ENCODE measurements around the gene SORCS1.

The SORCS1 gene

DNA sequence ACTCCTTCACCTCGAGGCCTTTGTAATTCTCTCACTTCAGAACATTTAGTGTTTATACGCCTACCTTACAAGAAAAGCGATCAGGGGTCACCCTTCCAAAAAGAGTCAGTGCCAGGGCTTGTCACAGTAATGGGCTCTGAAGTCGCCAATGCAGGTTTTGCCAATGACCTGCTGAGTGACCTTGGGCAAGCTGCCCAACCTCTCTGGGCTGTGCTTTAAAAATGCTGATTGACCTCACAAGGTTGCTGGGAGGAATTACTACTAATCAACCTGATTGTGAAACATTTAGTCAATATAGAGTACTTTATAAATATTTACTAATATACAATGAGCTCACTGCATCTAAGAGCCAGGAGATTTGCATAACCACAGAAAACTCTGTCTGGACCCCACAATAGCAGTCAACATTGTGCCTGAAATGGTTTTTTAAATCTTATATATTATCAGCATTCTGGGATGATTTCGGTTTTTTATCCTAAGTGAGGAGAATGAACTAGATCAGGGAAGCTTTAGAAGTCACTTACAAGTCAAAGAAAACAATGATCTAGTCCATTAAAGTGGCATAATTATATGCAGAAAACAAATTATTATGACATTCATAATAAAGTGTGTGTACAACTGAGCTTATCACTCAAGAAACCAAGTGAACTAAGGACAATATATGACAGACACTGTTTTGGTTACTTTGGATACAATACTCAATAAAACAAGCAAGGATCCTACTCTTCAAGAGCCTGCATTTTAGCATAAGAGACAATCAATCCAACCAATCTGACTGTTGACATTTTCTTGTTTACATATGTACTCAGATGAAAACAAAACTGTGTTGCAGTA lies 290.5 kb downstream of the SORCS1 start:
- DNase-seq = no peak

DNA sequence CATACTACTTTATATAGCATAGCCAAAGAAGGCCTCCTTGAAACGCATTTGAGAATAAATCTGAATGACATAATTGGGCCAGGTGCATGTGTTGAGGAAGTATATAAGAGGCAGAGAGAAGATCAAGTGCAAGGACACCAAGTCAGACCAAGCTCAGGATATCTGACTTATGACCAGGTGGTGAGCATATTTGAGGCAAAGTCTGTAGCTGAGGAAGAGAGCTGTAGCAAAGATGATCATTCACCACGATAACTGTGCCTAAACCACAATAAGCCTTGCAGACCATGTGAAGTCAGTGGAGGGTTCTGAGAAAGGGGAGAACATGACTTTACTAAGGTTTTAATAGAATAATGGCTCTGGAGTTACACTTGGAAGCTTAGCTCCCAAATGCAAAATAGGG lies 292.3 kb downstream of the SORCS1 start:
- DNase-seq = no peak

DNA sequence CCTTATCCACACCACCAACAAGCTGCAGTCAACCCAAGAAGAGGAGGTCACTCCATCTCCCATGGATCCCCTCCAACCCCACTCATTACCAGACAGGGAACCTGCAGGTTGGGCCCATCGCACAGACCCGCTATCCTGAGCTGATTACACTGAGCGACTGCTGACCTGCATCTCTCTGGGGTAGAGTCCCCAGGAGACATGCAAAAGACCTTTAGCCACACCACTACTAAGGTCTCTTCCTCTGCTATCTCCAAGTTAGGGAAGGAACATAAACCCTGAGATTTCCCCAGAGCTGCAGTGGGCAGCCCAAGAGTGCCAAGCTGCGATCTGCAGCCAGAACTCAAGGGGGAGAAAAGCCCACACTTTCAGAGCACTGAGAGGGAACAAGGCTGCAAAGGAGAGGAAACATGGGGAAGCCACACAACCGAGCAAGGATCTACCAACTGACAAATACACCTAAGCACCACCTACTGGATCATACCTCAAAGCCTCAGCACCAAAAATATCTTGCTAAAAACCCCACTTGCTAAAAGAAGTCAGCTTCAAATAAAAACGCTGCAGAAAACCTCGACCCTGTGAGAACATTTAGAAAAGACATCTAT lies 298.2 kb downstream of the SORCS1 start:
- no peak for DNase-seq

DNA sequence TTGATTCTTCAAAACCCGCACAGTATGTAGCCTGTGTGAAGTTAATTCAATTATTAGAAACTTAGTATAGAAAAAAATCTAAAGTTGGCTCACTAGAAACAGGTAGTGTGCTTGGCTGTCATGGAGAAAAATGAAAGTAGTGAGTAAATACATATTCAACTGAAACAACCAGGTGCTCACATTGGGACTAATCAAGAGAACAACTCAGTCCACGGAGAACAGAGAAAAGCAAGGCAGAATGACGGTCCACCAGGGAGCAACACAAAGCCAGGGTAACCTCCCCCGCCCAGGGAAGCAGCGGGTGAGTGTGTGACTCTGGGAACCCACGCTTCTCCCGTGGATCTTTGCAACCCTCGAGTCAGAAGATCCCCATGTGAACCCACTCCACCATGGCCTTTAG lies 300.5 kb downstream of the SORCS1 start:
- DNase-seq = no peak

DNA sequence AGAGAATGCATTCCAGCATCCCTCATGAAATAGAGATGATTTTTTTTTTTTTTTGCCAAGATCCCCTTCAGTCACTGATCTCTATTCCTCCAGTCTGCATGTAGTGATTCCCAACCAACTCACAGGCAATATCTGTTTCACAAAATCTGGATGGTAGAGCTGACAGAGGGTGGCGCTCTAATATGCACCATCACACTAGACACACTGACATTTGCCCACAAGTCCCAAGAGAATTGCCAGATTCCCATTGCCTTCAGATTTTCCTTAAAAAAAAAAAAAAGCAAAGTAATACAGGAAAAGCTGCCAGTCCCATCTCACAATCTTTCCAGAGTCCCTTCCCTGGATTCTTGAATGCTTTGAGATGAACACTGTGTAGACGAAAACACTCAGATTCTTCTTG lies 301.0 kb downstream of the SORCS1 start:
- no peak for DNase-seq

DNA sequence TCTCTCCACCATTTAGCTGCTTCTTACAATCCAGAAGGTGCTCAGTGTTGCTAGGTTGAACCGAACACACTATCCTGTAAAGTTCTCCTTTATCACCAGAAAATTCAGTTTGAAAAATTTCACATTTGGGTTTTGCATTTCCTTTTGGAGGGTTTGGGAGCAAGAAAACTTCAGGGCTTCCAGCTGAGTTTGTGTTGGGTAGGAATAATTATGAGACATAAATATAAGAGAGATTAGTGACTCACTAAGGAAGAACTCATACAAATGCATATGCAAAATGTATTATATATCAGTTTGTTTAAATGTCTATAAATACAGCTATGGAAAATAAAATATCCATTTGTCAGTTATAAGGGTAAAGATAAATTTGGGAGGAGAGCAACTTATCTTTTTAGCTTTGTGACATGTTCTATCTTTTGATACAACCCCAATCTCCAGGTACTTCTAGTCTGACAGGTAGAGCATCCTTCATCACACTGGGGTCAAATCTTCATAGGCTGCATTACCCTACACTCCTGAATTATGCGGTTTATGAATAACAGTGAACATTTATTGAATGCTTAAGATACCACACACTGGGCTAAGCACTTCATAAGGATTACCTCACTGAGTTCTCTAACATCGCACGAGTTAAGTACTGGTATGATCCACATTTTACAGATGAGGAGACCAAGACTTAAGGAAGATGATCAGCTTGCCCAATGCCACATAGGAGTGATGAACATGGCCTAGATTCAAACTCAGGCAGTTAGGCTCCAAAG lies 304.4 kb downstream of the SORCS1 start:
- no peak for DNase-seq

DNA sequence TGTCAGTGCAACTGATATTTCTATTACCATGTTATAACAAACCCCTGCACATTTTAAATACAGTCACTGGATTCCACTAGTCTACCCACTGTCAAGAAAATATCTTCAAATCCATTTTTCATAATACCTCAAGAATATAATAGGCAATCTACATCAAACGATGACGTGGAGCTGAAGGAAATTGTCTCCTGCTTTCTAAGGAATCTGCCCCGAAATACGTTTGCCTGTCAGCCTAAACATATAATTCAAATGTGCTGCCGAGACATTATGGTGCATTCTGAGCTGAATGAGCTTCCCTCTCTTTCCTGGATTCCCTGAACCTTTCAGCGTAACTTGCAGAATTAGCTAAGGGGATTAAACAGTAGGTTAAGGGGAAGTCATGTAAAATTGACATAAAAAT lies 306.8 kb downstream of the SORCS1 start:
- no peak for DNase-seq

DNA sequence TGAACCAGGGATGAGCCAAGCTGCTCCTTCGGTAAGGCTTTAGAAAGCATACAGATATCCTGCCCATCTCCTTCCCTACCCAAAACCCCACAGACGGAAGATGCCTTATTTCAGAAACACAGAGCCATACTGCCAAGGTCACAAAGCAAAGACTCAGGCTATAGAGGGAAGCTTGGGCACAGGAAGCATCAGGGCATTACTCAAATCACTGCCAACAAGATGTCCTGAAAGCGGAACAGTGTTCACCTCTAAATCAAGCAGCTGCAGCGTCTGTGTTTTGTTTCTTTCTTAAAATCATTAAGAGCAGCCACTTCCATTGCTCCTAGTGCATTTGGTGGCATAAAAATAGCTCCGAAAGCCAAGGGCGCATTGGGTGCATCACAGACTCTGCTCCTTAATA lies 307.3 kb downstream of the SORCS1 start:
- no peak for DNase-seq

DNA sequence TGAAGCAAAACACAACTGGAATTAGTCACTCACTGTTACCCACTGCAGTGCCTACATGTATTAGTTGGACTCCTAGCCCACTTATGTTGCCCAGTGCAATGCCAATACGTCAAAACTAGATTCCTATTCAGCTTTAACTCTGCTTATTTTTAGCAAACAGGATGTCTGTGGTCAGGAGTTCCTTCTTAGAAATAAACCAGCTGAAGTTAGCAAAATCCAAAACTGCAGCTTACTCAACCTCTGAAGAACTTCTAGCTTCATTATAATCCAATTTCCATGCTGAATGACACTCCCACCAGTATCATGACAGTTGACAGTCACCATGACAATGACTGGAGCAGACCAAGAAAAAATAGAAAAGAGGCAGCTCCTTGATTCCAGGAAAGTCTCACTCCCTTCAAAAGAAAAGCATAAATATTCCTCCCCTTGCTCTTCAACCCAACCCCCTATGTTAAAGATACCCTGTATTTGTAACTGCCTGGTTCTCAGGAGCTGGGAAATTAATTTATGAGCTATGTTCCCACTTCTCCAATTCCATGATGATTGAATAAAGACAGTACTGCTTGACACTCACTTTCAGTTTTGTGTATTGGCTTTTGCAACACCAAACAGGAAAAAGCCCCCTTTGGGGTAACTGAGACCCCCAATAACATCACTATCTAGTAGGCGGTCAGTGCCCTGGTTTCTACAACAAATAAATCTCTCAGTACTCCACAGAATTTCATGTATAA lies 327.4 kb downstream of the SORCS1 start:
- DNase-seq = no peak

DNA sequence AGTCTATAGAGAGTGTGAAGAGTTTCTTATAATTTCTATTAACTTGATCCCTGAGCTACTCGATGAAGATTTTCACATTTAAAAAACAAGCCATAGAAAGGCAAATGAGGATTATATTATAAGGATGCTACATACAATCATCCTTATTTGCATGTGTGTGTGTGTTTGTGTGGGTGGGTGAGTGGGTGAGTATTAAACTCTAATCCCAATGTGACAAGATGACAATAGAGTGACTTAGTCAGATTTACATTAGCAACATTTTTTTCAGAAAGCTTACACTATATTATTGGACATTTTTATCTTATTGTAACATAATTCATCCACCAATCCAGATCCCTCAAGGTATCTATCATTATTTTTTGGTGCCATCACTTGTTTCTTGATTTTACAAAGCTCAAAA lies 331.7 kb downstream of the SORCS1 start:
- DNase-seq = no peak

DNA sequence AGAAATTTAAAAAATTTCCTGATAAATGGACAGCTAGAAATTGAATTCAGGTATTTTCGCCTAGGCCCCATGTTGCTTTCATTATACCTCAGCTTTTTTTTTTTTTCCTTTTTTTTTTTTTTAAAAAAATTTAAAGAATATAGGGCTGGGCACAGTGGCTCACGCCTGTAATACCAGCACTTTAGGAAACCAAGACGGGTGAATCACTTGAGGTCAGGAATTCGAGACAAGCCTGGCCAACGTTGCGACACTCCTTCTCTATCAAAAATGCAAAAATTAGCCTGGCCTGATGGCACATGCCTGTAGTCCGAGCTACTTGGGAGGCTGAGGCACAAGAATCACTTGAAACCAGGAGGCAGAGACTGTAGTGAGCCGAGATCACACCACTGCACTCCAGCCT lies 334.0 kb downstream of the SORCS1 start:
- DNase-seq = no peak

DNA sequence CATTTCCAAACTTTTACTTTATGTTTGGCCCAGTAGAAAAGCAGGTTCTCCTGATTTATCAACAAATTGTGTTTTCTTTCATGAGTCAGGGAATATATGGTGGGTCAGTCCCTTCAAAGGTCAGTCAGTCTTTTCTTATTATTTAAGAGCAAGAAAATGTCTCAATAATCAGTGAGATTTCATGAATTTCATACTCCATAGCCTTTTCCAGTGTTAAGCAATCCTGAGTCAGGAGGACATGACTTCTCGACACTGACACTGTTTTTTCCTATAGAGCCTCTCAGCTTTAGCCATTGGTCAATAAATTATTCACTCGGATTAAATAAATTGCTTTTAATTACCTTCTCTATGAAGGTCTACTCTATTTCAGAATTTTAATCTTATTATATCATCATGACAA lies 334.5 kb downstream of the SORCS1 start:
- DNase-seq = no peak

DNA sequence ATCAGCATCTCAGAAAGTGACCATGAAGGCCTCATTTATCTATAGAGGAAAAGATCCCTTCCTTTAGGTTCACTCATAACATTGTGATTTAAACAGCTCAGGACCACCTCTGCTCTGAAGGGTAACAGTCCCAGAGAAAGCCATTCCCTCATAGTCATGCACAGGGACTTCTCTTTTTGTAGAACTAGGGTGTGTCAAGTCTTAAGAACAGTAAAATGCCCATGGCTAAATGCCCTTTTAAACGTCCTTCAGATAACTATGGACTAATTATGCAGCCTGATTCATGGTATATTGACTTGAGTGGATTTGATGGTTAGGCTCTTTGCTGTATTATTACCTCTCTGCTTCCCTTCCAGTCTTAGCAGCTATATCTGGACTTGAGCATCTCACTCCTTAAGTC lies 337.8 kb downstream of the SORCS1 start:
- no peak for DNase-seq

DNA sequence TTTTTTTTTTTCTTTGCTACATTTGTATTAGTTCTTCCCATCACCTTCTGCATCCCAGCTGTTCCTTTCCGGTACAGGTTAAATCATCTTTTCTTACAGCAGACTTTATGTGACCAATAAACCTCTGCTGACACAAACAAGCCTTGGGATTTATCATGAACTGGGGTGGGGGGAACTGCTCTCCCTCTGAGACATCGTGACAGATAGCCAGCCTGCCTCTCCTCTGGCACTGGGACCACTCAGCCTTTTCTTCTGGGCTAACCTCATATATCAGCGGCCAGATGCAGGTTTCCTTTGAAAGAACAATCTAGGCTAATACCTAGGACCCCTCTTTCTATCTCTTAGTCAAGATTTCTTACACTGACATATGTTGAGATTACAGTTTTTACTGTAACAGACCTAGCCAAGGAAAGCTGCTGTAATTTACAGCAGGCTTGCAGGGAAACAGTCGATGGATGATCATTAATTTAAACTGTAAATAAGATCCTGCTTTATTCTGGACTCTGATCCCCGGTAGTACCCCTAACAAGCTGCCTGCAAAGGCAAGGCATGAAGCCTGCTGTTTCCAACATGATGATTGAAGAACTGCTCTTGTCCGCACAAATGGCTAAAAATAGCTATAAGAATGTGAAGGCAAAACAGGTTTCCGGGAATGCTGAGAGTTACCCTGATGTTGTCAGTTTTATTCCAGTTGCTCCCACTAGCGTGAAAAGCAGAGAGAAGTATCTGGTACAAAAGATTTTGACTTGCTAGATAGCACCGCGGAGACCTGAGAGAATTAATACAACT lies 338.7 kb downstream of the SORCS1 start:
- DNase-seq = no peak

DNA sequence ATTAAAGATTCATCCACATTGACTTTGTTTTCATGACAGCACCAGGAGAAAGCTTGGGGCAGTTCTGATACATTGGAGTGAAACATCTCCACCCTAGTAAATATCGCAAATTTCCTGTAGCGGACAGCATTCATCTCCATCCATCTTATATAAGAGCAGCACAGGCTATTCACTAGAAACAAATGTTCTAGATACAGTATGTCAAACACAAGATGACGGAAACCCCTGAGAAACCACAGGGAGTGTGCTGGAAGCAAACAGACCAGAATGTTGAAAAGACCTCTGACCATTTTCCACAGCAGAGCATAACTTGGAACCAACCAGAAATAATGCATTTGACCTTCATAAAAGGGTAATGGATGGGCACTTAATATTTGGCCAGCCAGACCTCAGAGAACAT lies 343.9 kb downstream of the SORCS1 start:
- DNase-seq = no peak

DNA sequence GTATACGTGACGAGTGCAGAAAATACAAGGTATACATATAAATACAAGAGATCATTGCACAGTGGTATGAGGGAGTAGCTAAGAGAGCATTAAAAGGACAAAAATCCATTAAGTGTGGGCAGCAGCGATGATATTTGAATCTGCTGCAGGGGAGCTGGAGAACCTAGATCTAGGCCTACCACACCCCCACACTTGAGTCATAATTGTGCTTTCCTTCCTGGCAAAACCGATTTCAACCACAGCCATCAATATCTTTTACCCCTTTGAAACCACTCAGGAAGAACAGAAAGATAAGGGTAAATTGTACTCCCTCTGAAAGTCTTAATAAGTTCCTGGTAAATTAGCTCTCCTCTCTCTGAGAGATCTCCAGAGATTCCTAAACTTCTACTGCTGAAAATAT lies 345.0 kb downstream of the SORCS1 start:
- DNase-seq = no peak

DNA sequence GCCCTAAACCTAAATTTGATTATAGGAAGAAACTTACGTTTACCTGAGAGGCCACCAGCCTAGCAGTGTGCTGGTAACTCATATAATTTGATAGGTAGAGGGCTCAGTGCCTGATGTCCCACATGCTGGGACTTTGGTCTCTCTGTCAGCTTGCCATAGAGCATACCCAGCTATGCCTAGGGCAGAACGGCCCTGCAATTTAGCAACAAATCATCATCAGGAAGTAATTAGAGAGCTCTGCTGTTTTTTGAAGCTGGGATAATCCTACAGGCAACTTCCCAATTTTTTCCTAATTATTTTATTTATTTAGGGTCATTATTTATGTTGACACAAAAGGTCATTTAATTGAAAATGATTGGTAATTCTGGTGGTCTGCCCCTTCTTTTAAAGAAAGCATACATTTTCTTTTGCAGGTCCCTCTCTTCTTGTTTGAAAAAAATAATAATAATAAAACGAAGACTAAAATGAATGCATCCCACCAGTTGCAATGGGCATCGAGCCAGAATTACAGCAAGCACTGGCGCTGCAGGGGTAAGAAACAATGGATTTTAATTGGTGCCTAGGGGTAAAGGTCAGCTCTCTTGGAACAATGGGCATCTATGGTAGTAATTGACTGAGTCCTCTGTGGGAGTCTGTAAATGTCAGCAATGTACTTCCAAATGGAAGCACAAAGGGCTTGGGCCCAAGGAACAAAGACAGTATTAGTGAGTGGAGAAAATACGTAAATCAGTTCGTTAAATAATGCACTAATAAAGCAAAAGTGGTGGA lies 348.0 kb downstream of the SORCS1 start:
- DNase-seq = no peak

DNA sequence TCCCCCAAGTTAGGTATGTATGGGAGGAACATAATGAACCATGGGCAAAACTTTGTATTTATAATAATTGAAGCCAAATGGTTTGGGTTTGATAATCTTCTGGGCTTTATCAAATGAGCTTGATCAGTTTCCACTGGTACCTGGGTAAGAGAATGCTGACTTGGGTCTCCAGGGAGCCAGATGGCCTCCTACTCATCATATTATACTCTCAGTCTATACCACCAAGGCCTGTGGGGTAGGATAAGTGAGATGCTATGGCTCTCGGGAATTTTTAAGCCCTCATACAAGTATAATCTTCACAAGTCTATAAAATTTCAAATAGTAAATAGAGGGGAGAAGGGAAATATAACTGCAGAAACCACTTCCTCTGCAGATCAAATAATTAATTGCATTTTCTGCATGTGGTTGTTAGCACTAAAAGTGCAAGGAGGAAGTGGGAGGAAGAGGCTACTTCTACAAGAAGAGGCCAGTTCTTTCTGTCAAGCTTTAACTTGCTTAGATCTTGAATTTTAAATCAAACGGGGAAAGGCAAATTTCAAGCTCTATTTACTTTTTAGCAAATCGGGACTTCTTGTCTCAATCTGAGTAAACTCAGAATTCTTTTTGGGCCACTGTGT lies 349.0 kb downstream of the SORCS1 start:
- DNase-seq = no peak

DNA sequence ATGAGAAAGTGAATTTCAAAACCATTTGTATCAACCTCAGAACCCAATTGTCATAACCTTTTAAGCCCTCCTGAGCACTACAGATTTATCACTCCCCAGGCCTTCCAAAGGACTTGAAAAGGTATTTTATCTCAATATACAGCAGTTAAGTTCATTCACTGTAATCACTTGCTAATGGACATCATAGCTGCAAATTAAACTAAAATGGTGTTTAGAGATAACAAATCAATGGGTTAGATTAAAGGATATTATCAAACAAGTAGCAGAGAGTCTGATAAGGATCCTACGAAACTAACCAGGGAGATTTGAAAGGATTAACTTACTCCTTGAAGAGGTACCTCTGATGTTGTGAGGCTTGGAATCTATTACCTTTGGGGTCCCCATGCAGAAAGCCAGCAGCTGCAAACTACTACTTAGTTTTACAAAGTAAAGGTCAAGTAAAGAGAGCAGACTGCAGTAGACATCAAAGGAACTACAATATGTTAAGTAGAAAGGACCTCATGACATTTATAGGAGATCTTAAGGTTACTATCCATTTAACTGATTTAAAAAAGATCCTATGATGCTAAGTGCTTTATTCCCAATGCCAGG lies 359.4 kb downstream of the SORCS1 start:
- DNase-seq = no peak

DNA sequence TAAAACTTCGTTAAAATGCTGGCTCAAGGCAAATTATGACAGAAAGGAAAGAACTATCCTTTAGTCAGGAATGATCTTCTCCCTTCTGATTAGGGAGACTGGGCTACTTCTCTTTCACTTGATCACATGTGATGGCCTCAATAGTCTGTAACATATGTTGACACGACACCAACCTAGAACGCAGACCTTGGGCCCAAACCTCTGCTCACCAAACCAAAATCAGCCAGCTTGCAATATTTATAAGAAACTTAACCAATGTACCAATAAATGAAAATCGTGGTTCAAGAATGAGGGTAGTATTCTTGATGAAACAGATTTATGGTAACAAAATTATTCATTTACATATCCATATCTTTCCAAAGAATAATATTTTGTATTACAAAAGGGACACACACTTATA lies 361.6 kb downstream of the SORCS1 start:
- DNase-seq = no peak

DNA sequence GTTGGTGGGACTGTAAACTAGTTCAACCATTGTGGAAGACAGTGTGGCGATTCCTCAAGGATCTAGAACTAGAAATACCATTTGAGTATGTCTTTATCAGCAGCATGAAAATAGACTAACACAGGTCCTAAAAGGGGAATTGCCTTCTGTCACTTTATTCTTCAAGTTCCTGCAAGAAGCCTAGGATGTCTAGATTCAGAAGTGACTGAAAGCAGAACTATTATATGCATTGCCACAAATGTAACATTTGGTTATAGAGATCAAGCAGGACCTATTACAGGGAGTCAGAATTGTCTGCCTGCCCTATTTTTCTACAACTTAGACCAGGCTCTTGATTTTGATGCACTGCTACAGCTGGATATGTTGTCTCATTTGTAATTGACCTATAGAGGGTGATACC lies 364.7 kb downstream of the SORCS1 start:
- no peak for DNase-seq

Data from NCI-H1417 treated with DMSO at 0.1 percent for 48 hours (cell line).